Keratinocyte (primary cell): ENCODE results near the gene GDPD2.

Source experiments
- CTCF ChIP-seq, 3 experiments: IDR thresholded peaks in 1 of 3; conservative IDR thresholded peaks in 1 of 3; optimal IDR thresholded peaks in 1 of 3; 2 replicates in 2 of 3; 3 replicates in 1 of 3; pipeline versions ENCODE3 to v1.5.1; 2011; ENCODE audit warnings: low read length in 3 of 3, mild to moderate bottlenecking in 3 of 3, moderate library complexity in 2 of 3, control low read depth in 1 of 3, inconsistent platforms in 1 of 3; ENCODE audit not compliant: insufficient read depth in 2 of 3; ENCODE audit errors: extremely low read depth in 1 of 3
- EZH2 ChIP-seq: IDR thresholded peaks from one replicate; pipeline ENCODE4 v1.6.1; 2012; ENCODE audit warnings: inconsistent platforms, mild to moderate bottlenecking, low read length, moderate library complexity

GRCh38 chrX:70424801-70425200, 1.7 kb downstream of the GDPD2 start:
- TF ChIP-seq EZH2 (no peak), CTCF (optimal IDR thresholded peaks at IDR 0.05 in 1 of 3, IDR thresholded peaks at IDR 0.05 in 1 of 3, conservative IDR thresholded peaks at IDR 0.05 in 1 of 3; ENCODE audit: extremely low read depth in 1 of 3, insufficient read depth in 2 of 3, low read length in 3 of 3) (no peak)
